K562 (cell line): ENCODE data around the gene AADAC. TPM values are rescaled to one million over a fixed set of nuclear protein-coding genes. Genes with fewer than 3 reads are reported as not detected.
A peak's percentile ranks its signal among the peaks of the same experiment; 100 is the strongest.

ENCODE experiments used
- ATAC-seq: fragments of 200-7000 bp; cut with Tn5 transposase; 3 replicates; pipeline ENCODE4 v1.9.1; 2020; ENCODE audit warnings: moderate library complexity
- BruUV-seq: library from RNA; stranded (reverse); fragments of 400-500 nt; replicated peaks from 2 replicates; lab custom pipeline; 2021; lab: Mats Ljungman, UMichigan
- CTCF ChIA-PET: fragments of 300-600 bp; formaldehyde crosslinking; extraction: SDS; loops from one replicate; lab custom pipeline; 2021; ENCODE audit warnings: low intra/inter-chr PET ratio; lab: Yijun Ruan, JAX
- POLR2A ChIA-PET: fragments of 300-600, 350-650 bp; sonication (Branson Sonifier 250); formaldehyde crosslinking; extraction: SDS; loops from one replicate; lab custom pipeline; 2021; ENCODE audit warnings: antibody characterized with exemption, inconsistent platforms; lab: Yijun Ruan, JAX
- DNase-seq, 4 experiments: peaks; one replicate each; pipeline versions ENCODE4 v3.0.0 to v3.0.0-alpha.2; 2011 to 2018; ENCODE audit warnings: low spot score in 3 of 4, mixed read lengths in 3 of 4; ENCODE audit errors: extremely low read depth in 1 of 4
- FAIRE-seq: peaks from 2 replicates; lab custom pipeline; 2011; peaks lifted over from hg19 to GRCh38; lab: Jason Lieb, UNC
- H2AFZ ChIP-seq: 2 replicates; pipeline ENCODE4 v1.6.0; 2011; ENCODE audit warnings: low read depth, low read length, control low read depth, inconsistent platforms
- H3K27ac ChIP-seq: fragments of 200-600 bp; 3 replicates; pipeline ENCODE4 v1.8.0; 2011; ENCODE audit warnings: low read depth, mild to moderate bottlenecking, control low read depth, inconsistent platforms, low read length, moderate library complexity, mixed read lengths; ENCODE audit errors: extremely low read depth
- H3K27me3 ChIP-seq, 2 experiments: fragments of 300-600 bp in 1 of 2; 2 replicates in 1 of 2; 3 replicates in 1 of 2; pipeline versions ENCODE4 v1.6.0 to v1.8.0; 2011; ENCODE audit warnings: inconsistent platforms in 2 of 2, low read length in 2 of 2, mild to moderate bottlenecking in 1 of 2, mixed read lengths in 1 of 2, moderate library complexity in 1 of 2; ENCODE audit not compliant: control insufficient read depth in 2 of 2, insufficient read depth in 2 of 2
- H3K36me3 ChIP-seq: fragments of 300-600 bp; 3 replicates; pipeline ENCODE4 v1.8.0; 2011; ENCODE audit warnings: mild to moderate bottlenecking, low read length, inconsistent platforms; ENCODE audit not compliant: control insufficient read depth, insufficient read depth
- H3K4me1 ChIP-seq, 2 experiments: fragments of 200-600 bp in 1 of 2; replicated peaks in 1 of 2; 2 replicates in 1 of 2; 3 replicates in 1 of 2; pipeline versions ENCODE4 v1.5.1 to v1.8.0; 2011; ENCODE audit warnings: inconsistent platforms in 2 of 2, low read length in 2 of 2, mild to moderate bottlenecking in 1 of 2, mixed read lengths in 1 of 2, moderate library complexity in 1 of 2; ENCODE audit not compliant: control insufficient read depth in 2 of 2, insufficient read depth in 2 of 2
- H3K4me2 ChIP-seq: 2 replicates; pipeline ENCODE4 v1.6.1; 2011; ENCODE audit warnings: low read length, control low read depth, inconsistent platforms, mixed read lengths; ENCODE audit not compliant: insufficient read depth
- H3K4me3 ChIP-seq: fragments of 200-600 bp; sonication (generic), shearing (Covaris generic); 2 replicates; pipeline ENCODE4 v1.5.1; 2016; ENCODE audit warnings: control low read depth, inconsistent platforms
- H3K79me2 ChIP-seq: fragments of 200-600 bp; 3 replicates; pipeline ENCODE4 v1.8.0; 2011; ENCODE audit warnings: low read length, inconsistent platforms; ENCODE audit not compliant: control insufficient read depth, insufficient read depth
- H3K9ac ChIP-seq, 2 experiments: 2 replicates each; pipeline versions ENCODE4 v1.6.0 to v1.6.1; 2011; ENCODE audit warnings: low read depth in 2 of 2, low read length in 2 of 2, control low read depth in 1 of 2, inconsistent platforms in 1 of 2, mild to moderate bottlenecking in 1 of 2, mixed read lengths in 1 of 2; ENCODE audit not compliant: insufficient read depth in 1 of 2
- H3K9me1 ChIP-seq: one replicate; pipeline ENCODE4 v1.6.0; 2011; ENCODE audit warnings: inconsistent platforms, mild to moderate bottlenecking, low read length, moderate library complexity; ENCODE audit not compliant: control insufficient read depth, insufficient read depth
- H3K9me3 ChIP-seq: replicated peaks from 2 replicates; pipeline ENCODE4 v1.5.1; 2011; ENCODE audit warnings: low read depth, low read length, inconsistent platforms; ENCODE audit not compliant: control insufficient read depth, insufficient read depth
- H4K20me1 ChIP-seq: replicated peaks from 2 replicates; pipeline ENCODE4 v1.6.1; 2011; ENCODE audit warnings: low read length, inconsistent platforms, mixed read lengths; ENCODE audit not compliant: control insufficient read depth, insufficient read depth
- PCBP1 ChIP-seq: fragments of 200-400 bp; formaldehyde crosslinking; IDR thresholded peaks from 2 replicates; pipeline ENCODE4 v1.6.1; 2018; ENCODE audit warnings: mild to moderate bottlenecking, low read depth, low read length; ENCODE audit not compliant: poor library complexity, severe bottlenecking
- POLR2AphosphoS5 ChIP-seq: IDR thresholded peaks from 2 replicates; pipeline ENCODE4 v1.6.1; 2011; ENCODE audit warnings: mild to moderate bottlenecking, low read depth, low read length, moderate library complexity; ENCODE audit not compliant: control insufficient read depth, insufficient read depth
- RBM25 ChIP-seq: fragments of 200-400 bp; formaldehyde crosslinking; IDR thresholded peaks from 2 replicates; pipeline ENCODE4 v1.6.1; 2018; ENCODE audit warnings: low read length, low read depth, moderate library complexity; ENCODE audit not compliant: severe bottlenecking
- WGBS: fragments of 100-300 bp; shearing (Covaris generic); methylation state at CpG from one replicate; pipeline ENCODE4 v1.1.6; 2016; ENCODE audit warnings: low coverage, mixed read lengths; ENCODE audit not compliant: insufficient coverage; ENCODE audit errors: missing lambda C conversion rate; 5-methylcytosine and 5-hydroxymethylcytosine counted together
- in situ Hi-C: fragments of 300-500 bp; cut with MboI; formaldehyde crosslinking; loops from 4 replicates; pipeline ENCODE4 v1.15.0; 2018; ENCODE audit warnings: inconsistent platforms, mixed read lengths
- intact Hi-C: fragments of 100-400 bp; cut with micrococcal nuclease; formaldehyde crosslinking; loops from 2 replicates; pipeline ENCODE4 v1.14.2; 2022
- polyA plus RNA-seq, 8 experiments: library from polyadenylated mRNA; depleted of rRNA in 4 of 8; stranded (reverse) in 5 of 8; unstranded in 3 of 8; fragments of >200 nt; fragmentation: Nextera tagmentation in 2 of 8; fragmentation: Illumina TruSeq in 1 of 8; extraction: Ambion mirVana in 2 of 8; extraction: Trizol in 1 of 8; gene quantifications; 2 replicates each; pipeline versions ENCODE4 v1.2.1 to v1.2.3, GENCODE V29; 2011 to 2014; ENCODE audit warnings: inconsistent platforms in 1 of 8, missing spikeins in 1 of 8
- total RNA-seq, 7 experiments: library from RNA; depleted of rRNA in 6 of 7; stranded (reverse); fragments of >200 nt in 6 of 7; fragmentation: Illumina TruSeq in 2 of 7; extraction: Trizol in 2 of 7; gene quantifications; 2 replicates each; pipeline versions ENCODE4 v1.2.1 to v1.2.3, GENCODE V29; 2011 to 2021; ENCODE audit warnings: low replicate concordance in 1 of 7
- TF ChIP-seq, protein P1 (sequence below): fragments of 450-650 bp; formaldehyde crosslinking; IDR thresholded peaks from 2 replicates; pipeline ENCODE4 v1.4.0; 2020; ENCODE audit warnings: mild to moderate bottlenecking, moderate library complexity
- TF ChIP-seq, protein P2 (sequence below): IDR thresholded peaks from 2 replicates; pipeline ENCODE4 v1.6.1; 2012; ENCODE audit warnings: low read depth, low read length, improper control_type of control experiment, borderline replicate concordance

The AADAC gene
- total and polyA plus RNA-seq, 9 of the 15 experiments (the other 6 are each of a cell fraction or from before 2014, with no cell fraction given), result 0.47 TPM; not detected in 8

DNA sequence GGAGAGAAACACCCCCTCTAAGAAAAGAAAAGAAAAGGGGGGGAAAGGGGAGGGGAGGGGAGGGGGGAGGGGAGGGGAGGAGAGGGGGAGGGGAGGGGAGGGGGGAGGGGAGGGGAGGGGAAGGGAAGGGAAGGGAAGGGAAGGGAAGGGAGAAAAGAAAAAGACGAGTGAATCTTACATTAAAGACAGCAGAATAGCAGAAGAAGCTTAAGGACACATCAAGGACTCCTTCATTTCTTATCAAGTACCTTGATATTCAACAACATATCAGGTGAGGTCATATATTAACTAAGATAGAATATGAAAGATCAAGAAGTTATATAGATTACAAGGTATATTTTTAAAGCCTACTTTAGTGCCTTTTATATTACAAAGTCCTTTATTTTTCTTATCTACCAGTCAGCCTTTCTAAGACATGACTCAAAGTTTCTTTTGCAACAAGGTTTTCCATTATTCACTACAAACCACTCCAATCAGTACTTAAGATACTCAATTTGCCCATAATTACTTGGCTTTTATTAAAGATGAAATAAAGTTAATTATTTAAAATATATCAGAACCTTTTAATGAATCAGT lies 17.7 kb upstream of the AADAC start (continued):
- TF ChIP-seq, protein P1, sequence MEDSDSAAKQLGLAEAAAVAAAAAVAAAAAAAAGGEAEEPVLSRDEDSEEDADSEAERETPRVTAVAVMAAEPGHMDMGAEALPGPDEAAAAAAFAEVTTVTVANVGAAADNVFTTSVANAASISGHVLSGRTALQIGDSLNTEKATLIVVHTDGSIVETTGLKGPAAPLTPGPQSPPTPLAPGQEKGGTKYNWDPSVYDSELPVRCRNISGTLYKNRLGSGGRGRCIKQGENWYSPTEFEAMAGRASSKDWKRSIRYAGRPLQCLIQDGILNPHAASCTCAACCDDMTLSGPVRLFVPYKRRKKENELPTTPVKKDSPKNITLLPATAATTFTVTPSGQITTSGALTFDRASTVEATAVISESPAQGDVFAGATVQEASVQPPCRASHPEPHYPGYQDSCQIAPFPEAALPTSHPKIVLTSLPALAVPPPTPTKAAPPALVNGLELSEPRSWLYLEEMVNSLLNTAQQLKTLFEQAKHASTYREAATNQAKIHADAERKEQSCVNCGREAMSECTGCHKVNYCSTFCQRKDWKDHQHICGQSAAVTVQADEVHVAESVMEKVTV, result no peak
- peak; percentile 53 for TF ChIP-seq PCBP1
- TF ChIP-seq, protein P2, sequence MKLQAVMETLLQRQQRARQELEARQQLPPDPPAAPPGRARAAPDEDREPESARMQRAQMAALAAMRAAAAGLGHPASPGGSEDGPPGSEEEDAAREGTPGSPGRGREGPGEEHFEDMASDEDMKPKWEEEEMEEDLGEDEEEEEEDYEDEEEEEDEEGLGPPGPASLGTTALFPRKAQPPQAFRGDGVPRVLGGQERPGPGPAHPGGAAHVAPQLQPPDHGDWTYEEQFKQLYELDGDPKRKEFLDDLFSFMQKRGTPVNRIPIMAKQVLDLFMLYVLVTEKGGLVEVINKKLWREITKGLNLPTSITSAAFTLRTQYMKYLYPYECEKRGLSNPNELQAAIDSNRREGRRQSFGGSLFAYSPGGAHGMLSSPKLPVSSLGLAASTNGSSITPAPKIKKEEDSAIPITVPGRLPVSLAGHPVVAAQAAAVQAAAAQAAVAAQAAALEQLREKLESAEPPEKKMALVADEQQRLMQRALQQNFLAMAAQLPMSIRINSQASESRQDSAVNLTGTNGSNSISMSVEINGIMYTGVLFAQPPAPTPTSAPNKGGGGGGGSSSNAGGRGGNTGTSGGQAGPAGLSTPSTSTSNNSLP, result no peak

DNA sequence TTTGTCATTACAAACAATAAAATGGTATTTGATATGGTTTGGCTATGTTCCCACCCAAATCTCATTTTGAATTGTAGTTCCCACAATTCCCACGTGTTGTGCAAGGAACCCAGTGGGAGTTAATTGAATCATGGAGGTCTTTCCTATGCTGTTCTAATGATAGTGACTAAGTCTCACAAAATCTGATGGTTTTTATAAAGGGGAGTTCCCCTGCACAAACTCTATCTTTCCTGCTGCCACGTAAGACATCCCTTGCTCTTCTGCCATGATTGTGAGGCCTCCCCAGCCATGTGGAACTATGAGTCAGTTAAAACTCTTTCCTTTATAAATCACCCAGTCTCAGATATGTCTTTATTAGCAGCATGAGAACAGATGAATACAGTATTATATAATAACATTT lies 15.4 kb upstream of the AADAC start:
- WGBS, result 18% methylated on average over 2 of the region's 2 CpGs
- no peaks in the 10 kb centered on the region for H3K36me3 ChIP-seq
- DNase-seq, result no peak
- intact Hi-C loops (no loop called here), in situ Hi-C loops (no loop called here)
- no peak overlapping the region for H3K4me2 ChIP-seq
- BruUV-seq, result no TSS peak
- no peaks in the 10 kb centered on the region for H3K9me3 ChIP-seq
- no peaks in the 10 kb centered on the region for H3K27me3 ChIP-seq
- no peaks in the 10 kb centered on the region for H3K79me2 ChIP-seq
- H3K4me1 ChIP-seq, result no peaks in the 10 kb centered on the region
- H3K4me3 ChIP-seq, result no peak overlapping the region
- no peak overlapping the region for H3K9ac ChIP-seq
- H2AFZ ChIP-seq, result no peak overlapping the region
- CTCF ChIA-PET, result no interaction called here
- ATAC-seq, result no peak
- FAIRE-seq, result no peak
- H4K20me1 ChIP-seq, result no peaks in the 10 kb centered on the region
- no peaks in the 10 kb centered on the region for H3K9me1 ChIP-seq
- POLR2A ChIA-PET, result no interaction called here
- H3K27ac ChIP-seq, result no peak overlapping the region
- TF ChIP-seq POLR2AphosphoS5, result no peak
- TF ChIP-seq RBM25, result no peak
